ENCODE results near the gene RBFOX2. TPM values are rescaled to one million over a fixed set of nuclear protein-coding genes. Genes with fewer than 3 reads are reported as not detected.

The RBFOX2 gene
- total and polyA plus RNA-seq, 2 experiments from 2014 or later = 299 to 339 TPM

GRCh38 chr22:36017651-36018091, 11.0 kb downstream of the RBFOX2 start:
- Histone ChIP-seq H3K36me3 (no peaks in the 10 kb centered on the region), H3K27me3 (no peaks in the 10 kb centered on the region), H3K9me3 (ENCODE audit: low read depth) (no peaks in the 10 kb centered on the region), H3K27ac (peak overlapping the region; percentile 3), H3K4me3 (no peak overlapping the region), H3K4me1 (ENCODE audit: low read depth) (peaks cover 33% of the 10 kb centered on the region)
- DNase-seq (ENCODE audit: low read depth in 1 of 2, low spot score in 1 of 2) = no peak
- TF ChIP-seq CTCF (IDR thresholded peaks at IDR 0.05; ENCODE audit: low read depth, low read length) = no peak

GRCh38 chr22:36016684-36017083, 11.9 kb downstream of the RBFOX2 start:
- H3K36me3 ChIP-seq = no peaks in the 10 kb centered on the region
- H3K27ac ChIP-seq = no peak overlapping the region
- H3K4me1 ChIP-seq (ENCODE audit: low read depth) = peaks cover 29% of the 10 kb centered on the region
- no peak overlapping the region for H3K4me3 ChIP-seq
- DNase-seq (ENCODE audit: low read depth in 1 of 2, low spot score in 1 of 2) = peak in 1 of 2 donors; percentile 45
- no peaks in the 10 kb centered on the region for H3K9me3 ChIP-seq (ENCODE audit: low read depth)
- no peak for TF ChIP-seq CTCF (IDR thresholded peaks at IDR 0.05; ENCODE audit: low read depth, low read length)
- no peaks in the 10 kb centered on the region for H3K27me3 ChIP-seq

- Histone ChIP-seq H3K9me3 (ENCODE audit: low read depth) (no peaks in the 10 kb centered on the region), H3K27ac (no peak overlapping the region), H3K4me1 (ENCODE audit: low read depth) (peaks cover 34% of the 10 kb centered on the region), H3K4me3 (no peak overlapping the region), H3K27me3 (no peaks in the 10 kb centered on the region), H3K36me3 (no peaks in the 10 kb centered on the region)
- no peak for TF ChIP-seq CTCF (IDR thresholded peaks at IDR 0.05; ENCODE audit: low read depth, low read length)
- no peak for DNase-seq (ENCODE audit: low read depth in 1 of 2, low spot score in 1 of 2)
Measured at GRCh38 chr22:36015811-36016529, 12.7 kb downstream of the RBFOX2 start.

- H3K27ac ChIP-seq = no peak overlapping the region
- peak in 1 of 2 donors; percentile 31 for DNase-seq (ENCODE audit: low read depth in 1 of 2, low spot score in 1 of 2)
- no peak for TF ChIP-seq CTCF (IDR thresholded peaks at IDR 0.05; ENCODE audit: low read depth, low read length)
- no peaks in the 10 kb centered on the region for H3K27me3 ChIP-seq
- peaks cover 41% of the 10 kb centered on the region for H3K4me1 ChIP-seq (ENCODE audit: low read depth)
- H3K9me3 ChIP-seq (ENCODE audit: low read depth) = no peaks in the 10 kb centered on the region
- no peak overlapping the region for H3K4me3 ChIP-seq
- no peaks in the 10 kb centered on the region for H3K36me3 ChIP-seq
Measured at GRCh38 chr22:36015155-36015810, 13.3 kb downstream of the RBFOX2 start.

- Histone ChIP-seq H3K4me1 (ENCODE audit: low read depth) (peaks cover 48% of the 10 kb centered on the region), H3K9me3 (ENCODE audit: low read depth) (no peaks in the 10 kb centered on the region), H3K36me3 (no peaks in the 10 kb centered on the region), H3K27me3 (no peaks in the 10 kb centered on the region), H3K4me3 (no peak overlapping the region), H3K27ac (no peak overlapping the region)
- no peak for TF ChIP-seq CTCF (IDR thresholded peaks at IDR 0.05; ENCODE audit: low read depth, low read length)
- DNase-seq (ENCODE audit: low read depth in 1 of 2, low spot score in 1 of 2) = no peak
Measured at GRCh38 chr22:36014546-36015074, 14.0 kb downstream of the RBFOX2 start.

Measured in cardiac muscle cell (in vitro differentiated cells and primary cell).